PFSK-1 (cell line): ENCODE results near the gene ESYT3.

Source experiments
- FOXP2 ChIP-seq: optimal IDR thresholded peaks from 2 replicates; pipeline ENCODE3; 2011; ENCODE audit warnings: borderline replicate concordance, control low read depth, inconsistent platforms; ENCODE audit not compliant: insufficient read depth; ENCODE audit errors: extremely low read length, extremely low read depth
- POLR2AphosphoS5 ChIP-seq: IDR thresholded peaks from 2 replicates; pipeline ENCODE4 v1.6.1; 2012; ENCODE audit warnings: low read depth, mild to moderate bottlenecking, control low read depth, low read length, moderate library complexity
- REST ChIP-seq, 2 experiments: IDR thresholded peaks; 2 replicates each; pipeline versions ENCODE4 v1.6.1 to v1.8.0; 2011 to 2012; ENCODE audit warnings: low read depth in 2 of 2, low read length in 2 of 2, control low read depth in 1 of 2, inconsistent platforms in 1 of 2, mild to moderate bottlenecking in 1 of 2, moderate library complexity in 1 of 2; ENCODE audit not compliant: insufficient read depth in 1 of 2
- SIN3A ChIP-seq: IDR thresholded peaks from 2 replicates; pipeline ENCODE4 v1.6.1; 2012; ENCODE audit warnings: mild to moderate bottlenecking, low read length, moderate library complexity, borderline replicate concordance; ENCODE audit not compliant: insufficient read depth
- TAF1 ChIP-seq: IDR thresholded peaks from 2 replicates; pipeline ENCODE4 v1.6.1; 2012; ENCODE audit warnings: low read length, control low read depth, borderline replicate concordance; ENCODE audit not compliant: insufficient read depth

The ESYT3 gene

GRCh38 chr3:138445654-138446053 lies 11.2 kb downstream of the ESYT3 start:
- TF ChIP-seq POLR2AphosphoS5 (no peak), FOXP2 (no peak), TAF1 (no peak), SIN3A (no peak), REST (IDR thresholded peaks at IDR 0.05; ENCODE audit: insufficient read depth in 1 of 2, low read depth in 2 of 2, low read length in 2 of 2) (no peak)

GRCh38 chr3:138448631-138449030 lies 14.2 kb downstream of the ESYT3 start:
- TF ChIP-seq SIN3A, result no peak
- no peak for TF ChIP-seq FOXP2
- no peak for TF ChIP-seq REST (IDR thresholded peaks at IDR 0.05; ENCODE audit: insufficient read depth in 1 of 2, low read depth in 2 of 2, low read length in 2 of 2)
- no peak for TF ChIP-seq TAF1
- no peak for TF ChIP-seq POLR2AphosphoS5

- TF ChIP-seq POLR2AphosphoS5, result no peak
- TF ChIP-seq FOXP2, result no peak
- no peak for TF ChIP-seq REST (IDR thresholded peaks at IDR 0.05; ENCODE audit: insufficient read depth in 1 of 2, low read depth in 2 of 2, low read length in 2 of 2)
- no peak for TF ChIP-seq SIN3A
- TF ChIP-seq TAF1, result no peak
These were observed 15.1 kb downstream of the ESYT3 start for GRCh38 chr3:138449490-138449889.

- TF ChIP-seq POLR2AphosphoS5, result no peak
- no peak for TF ChIP-seq TAF1
- no peak for TF ChIP-seq REST (IDR thresholded peaks at IDR 0.05; ENCODE audit: insufficient read depth in 1 of 2, low read depth in 2 of 2, low read length in 2 of 2)
- TF ChIP-seq SIN3A, result no peak
- TF ChIP-seq FOXP2, result no peak
These were observed 15.8 kb downstream of the ESYT3 start for GRCh38 chr3:138450181-138450580.
